GM10266 (cell line): ENCODE results near the gene SDR9C7.
"Not testable (repeated sequence)": the region's sequence is repeated elsewhere in the genome, so short reads cannot be mapped to it uniquely, and the experiment has no call there.

Source experiments
- DNase-seq: peaks from one replicate; pipeline ENCODE4 v3.0.0; 2012; ENCODE audit errors: extremely low spot score
- TF ChIP-seq, protein P1 (sequence below): IDR thresholded peaks from 2 replicates; pipeline ENCODE4 v1.5.1; 2012; ENCODE audit warnings: mild to moderate bottlenecking, low read depth; ENCODE audit not compliant: control insufficient read depth, insufficient read depth; ENCODE audit errors: missing control alignments

The SDR9C7 gene

DNA sequence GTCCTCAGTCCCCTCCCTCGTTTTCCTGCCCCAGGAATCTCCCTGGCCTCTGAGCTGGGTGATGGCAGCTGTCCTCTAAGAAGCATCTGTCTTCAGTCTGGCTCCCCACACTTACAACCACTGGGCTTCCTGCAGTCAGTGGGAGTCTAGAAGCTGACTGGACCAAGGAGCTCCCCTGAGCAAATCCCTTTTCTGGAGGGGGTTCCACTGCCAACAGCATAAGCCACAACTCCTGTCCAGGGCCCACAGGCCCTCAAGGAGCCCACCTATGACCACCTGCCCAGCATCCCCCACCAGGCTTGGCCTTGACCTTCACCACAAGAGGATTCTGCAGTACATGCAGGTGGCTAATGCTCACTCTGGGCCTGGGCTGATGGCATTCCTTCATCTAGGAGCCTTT is 19.1 kb upstream of the SDR9C7 start:
- peak; percentile 3 for DNase-seq
- TF ChIP-seq, protein P1, sequence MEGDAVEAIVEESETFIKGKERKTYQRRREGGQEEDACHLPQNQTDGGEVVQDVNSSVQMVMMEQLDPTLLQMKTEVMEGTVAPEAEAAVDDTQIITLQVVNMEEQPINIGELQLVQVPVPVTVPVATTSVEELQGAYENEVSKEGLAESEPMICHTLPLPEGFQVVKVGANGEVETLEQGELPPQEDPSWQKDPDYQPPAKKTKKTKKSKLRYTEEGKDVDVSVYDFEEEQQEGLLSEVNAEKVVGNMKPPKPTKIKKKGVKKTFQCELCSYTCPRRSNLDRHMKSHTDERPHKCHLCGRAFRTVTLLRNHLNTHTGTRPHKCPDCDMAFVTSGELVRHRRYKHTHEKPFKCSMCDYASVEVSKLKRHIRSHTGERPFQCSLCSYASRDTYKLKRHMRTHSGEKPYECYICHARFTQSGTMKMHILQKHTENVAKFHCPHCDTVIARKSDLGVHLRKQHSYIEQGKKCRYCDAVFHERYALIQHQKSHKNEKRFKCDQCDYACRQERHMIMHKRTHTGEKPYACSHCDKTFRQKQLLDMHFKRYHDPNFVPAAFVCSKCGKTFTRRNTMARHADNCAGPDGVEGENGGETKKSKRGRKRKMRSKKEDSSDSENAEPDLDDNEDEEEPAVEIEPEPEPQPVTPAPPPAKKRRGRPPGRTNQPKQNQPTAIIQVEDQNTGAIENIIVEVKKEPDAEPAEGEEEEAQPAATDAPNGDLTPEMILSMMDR: no peak

DNA sequence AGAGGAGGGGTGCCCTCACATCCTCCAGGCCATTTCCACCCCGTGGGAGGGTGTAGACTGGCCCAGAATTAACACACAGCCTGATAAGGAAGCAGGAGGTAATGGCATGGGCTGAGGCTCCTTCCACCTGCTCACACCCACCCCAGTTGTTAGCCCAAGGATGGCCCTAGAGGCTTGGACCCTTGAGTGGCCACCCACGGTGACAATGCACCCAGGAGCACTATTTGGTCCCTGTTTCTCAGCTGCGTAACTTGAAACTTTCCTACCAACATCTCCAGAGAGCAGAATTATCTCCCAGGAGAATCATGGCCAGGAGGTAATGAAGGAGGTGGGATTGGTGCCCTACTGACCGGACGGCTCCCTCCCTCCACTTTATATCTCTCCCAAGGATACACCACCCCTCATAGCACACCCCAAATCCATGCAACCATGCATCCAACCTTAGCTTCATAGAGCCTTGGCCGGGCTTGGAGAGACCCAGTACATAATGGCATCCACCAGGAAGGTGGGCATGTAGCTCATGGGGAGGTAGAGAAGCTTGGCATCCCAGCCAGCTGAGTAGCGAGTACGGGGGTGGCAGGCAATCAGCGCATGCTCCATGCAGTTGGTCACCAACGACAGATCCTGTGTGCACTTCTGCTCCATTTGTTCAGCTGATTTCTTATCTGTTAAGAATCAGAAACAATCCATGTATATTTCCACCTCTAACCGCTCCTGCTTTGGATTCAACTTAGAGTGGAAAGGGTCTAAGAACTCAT is 17.6 kb upstream of the SDR9C7 start:
- TF ChIP-seq, protein P1: no peak
- no peak for DNase-seq

DNA sequence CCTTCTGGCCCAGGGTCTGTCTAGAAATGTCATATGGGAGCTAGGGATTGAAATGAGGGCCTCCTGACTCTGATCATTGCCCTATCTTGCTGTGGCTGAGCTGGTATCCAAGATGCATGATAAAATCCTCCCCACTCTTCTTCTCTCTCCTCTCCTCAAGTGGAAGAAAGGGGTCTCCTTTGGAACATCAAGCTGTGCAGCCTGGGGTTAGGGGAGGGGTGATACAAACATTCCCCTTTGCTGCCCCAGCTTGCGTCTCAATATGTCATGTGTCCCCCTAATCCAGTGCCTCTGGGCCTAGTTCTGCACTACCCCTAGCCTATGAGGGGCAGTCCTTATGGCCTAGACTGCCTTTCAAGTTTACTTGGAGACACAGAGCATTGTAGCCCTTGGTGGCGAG is 14.7 kb upstream of the SDR9C7 start:
- TF ChIP-seq, protein P1: no peak
- no peak for DNase-seq

DNA sequence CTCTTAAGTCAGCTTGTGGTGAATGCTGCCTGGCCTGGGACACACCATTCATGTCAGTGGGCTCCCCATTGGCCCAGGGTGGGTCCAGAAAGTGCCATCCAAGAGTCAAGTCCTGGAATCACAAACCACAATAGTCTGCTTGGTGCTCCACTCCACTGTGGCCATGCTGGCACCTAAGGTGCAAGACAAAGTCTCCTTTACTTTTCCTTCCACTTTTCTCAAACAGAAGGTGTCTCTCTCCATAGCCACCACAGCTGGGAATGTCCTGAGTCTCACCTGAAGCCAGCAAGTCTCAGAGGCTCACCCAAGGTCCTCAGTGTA is 14.2 kb upstream of the SDR9C7 start:
- no peak for DNase-seq
- TF ChIP-seq, protein P1: no peak

DNA sequence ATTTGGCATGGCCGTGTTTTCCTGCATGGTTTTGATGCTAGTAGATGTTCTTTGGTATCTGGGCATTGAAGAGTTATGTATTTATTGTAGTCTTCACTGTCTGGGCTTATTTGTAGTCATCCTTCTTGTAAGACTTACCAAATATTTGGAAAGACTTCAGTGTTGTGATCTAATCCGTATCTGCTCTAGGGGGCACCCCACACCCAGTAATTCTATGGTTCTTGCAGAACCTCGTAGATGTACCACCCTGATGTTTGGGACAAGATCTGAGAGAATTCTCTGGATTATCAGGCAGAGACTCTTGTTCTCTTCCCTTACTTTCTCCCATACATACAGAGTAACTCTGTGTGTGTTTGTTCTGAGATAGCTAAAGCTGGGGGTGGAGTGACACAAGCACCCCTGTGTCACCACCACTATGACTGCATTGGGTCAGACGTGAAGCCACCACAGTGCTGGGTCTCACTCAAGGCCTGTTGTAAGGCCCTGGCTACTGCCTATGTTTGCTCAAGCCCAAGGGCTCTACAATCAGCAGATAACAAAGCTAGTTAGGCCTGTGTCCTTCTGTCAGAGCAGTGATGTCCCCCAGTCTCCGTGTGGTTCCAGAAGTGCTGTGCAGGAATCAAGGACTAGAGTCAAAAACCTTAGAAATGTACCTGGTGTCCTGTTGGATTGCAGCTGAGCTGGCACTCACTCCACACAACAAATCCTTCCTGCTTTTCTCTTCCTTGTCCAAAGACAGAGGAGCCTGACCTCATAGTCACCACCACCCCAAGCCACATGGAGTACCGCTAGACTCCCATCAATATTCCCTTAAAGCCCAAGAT is 13.6 kb upstream of the SDR9C7 start:
- TF ChIP-seq, protein P1: peak; percentile 9
- DNase-seq: no peak

GRCh38 chr12:56943878-56944277 is 9.7 kb upstream of the SDR9C7 start:
- TF ChIP-seq, protein P1: no peak
- DNase-seq: no peak

GRCh38 chr12:56943374-56943773 is 9.2 kb upstream of the SDR9C7 start:
- DNase-seq: not testable (repeated sequence)
